ENCODE results near the gene PIWIL1.

Gene PIWIL1

DNA sequence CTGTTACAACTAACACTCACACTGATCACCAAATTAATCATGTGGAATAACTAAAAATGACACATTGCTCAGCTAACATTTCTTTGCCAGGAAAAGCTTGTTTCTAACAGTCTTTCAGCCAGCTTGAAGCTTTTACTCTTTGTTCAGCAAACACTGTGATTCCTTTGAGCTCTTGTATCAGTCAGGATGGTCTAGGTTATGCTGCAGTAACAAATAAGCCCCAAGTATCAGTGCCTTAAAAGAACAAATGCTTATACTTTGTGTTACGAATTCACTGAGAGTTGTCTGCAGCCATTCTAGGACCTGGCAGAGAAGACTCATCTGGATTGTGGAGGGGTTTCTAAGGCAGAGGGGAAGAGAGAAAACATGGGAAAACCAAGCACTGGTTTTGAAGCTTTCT lies 47.6 kb upstream of the PIWIL1 start:
- H3K9me2 ChIP-seq (replicated peaks; ENCODE audit: insufficient read depth, low read length): no peaks in the 10 kb centered on the region
- H3K27ac ChIP-seq (ENCODE audit: low read depth, low read length): no peak overlapping the region
- no peak overlapping the region for H3K4me3 ChIP-seq (ENCODE audit: insufficient read depth, low read length, poor library complexity, severe bottlenecking)
- no peak for TF ChIP-seq EZH2phosphoT487 (conservative IDR thresholded peaks at IDR 0.05; ENCODE audit: low read length)
- TF ChIP-seq, protein P1, sequence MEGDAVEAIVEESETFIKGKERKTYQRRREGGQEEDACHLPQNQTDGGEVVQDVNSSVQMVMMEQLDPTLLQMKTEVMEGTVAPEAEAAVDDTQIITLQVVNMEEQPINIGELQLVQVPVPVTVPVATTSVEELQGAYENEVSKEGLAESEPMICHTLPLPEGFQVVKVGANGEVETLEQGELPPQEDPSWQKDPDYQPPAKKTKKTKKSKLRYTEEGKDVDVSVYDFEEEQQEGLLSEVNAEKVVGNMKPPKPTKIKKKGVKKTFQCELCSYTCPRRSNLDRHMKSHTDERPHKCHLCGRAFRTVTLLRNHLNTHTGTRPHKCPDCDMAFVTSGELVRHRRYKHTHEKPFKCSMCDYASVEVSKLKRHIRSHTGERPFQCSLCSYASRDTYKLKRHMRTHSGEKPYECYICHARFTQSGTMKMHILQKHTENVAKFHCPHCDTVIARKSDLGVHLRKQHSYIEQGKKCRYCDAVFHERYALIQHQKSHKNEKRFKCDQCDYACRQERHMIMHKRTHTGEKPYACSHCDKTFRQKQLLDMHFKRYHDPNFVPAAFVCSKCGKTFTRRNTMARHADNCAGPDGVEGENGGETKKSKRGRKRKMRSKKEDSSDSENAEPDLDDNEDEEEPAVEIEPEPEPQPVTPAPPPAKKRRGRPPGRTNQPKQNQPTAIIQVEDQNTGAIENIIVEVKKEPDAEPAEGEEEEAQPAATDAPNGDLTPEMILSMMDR (IDR thresholded peaks at IDR 0.05; ENCODE audit: insufficient read depth, low read length, poor library complexity, severe bottlenecking): no peak
- no peaks in the 10 kb centered on the region for H3F3A ChIP-seq (ENCODE audit: insufficient read depth)
- no peaks in the 10 kb centered on the region for H4K20me1 ChIP-seq (ENCODE audit: low read depth, low read length)
- no peaks in the 10 kb centered on the region for H3K36me3 ChIP-seq (ENCODE audit: low read length)
- H3K9ac ChIP-seq (ENCODE audit: low read length): no peak overlapping the region
- H2AFZ ChIP-seq (ENCODE audit: low read depth, low read length, severe bottlenecking): no peak overlapping the region
- H3K4me2 ChIP-seq (ENCODE audit: low read depth, low read length, poor library complexity, severe bottlenecking): no peak overlapping the region
- no peaks in the 10 kb centered on the region for H3K27me3 ChIP-seq (ENCODE audit: low read length)
- H3K9me3 ChIP-seq (ENCODE audit: insufficient read depth, low read length): no peaks in the 10 kb centered on the region
- H3K79me2 ChIP-seq (ENCODE audit: insufficient read depth, low read length): no peaks in the 10 kb centered on the region

DNA sequence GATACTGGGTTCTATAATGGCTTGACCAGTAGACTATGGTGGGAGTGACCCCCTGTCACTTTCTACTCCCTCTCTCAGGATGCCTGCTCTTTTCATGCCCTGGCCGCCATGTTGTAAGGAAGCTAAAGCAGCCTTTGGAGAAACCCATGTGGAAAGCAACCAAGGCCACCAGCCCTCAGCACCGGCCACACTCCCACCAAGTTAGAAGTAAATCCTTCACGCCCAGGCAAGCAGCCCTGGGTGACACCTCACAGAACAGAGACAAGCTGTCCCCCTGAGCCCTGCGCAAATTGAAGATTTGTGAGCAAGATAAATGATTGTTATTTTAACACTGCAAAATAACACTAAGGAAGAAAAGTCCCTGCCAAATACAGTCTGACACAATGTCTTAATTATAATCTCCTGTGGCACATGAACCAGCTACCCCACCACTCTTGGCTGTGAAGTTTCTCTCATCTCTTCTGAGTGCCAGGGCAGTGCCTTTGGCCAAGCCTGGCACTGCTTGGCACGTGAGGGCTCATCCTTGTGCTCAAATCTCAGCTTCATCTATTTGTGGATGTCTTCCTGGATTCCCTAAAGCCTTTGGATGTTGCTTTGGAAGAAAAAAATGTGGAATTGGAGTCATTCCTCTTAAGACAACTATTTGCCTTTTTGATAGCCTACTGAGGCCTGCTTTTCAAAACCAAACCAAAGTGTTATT lies 39.2 kb upstream of the PIWIL1 start:
- Histone ChIP-seq H2AFZ (ENCODE audit: low read depth, low read length, severe bottlenecking) (no peak overlapping the region), H4K20me1 (ENCODE audit: low read depth, low read length) (no peaks in the 10 kb centered on the region), H3K9ac (ENCODE audit: low read length) (no peak overlapping the region), H3K9me3 (ENCODE audit: insufficient read depth, low read length) (no peaks in the 10 kb centered on the region; the same call in 1 of the 2 replicates), H3K4me3 (ENCODE audit: insufficient read depth, low read length, poor library complexity, severe bottlenecking) (no peak overlapping the region), H3K36me3 (ENCODE audit: low read length) (no peaks in the 10 kb centered on the region), H3F3A (ENCODE audit: insufficient read depth) (no peaks in the 10 kb centered on the region), H3K27ac (ENCODE audit: low read depth, low read length) (no peak overlapping the region), H3K9me2 (replicated peaks; ENCODE audit: insufficient read depth, low read length) (no peaks in the 10 kb centered on the region), H3K27me3 (ENCODE audit: low read length) (no peaks in the 10 kb centered on the region), H3K79me2 (ENCODE audit: insufficient read depth, low read length) (no peaks in the 10 kb centered on the region), H3K4me2 (ENCODE audit: low read depth, low read length, poor library complexity, severe bottlenecking) (no peak overlapping the region)
- TF ChIP-seq EZH2phosphoT487 (conservative IDR thresholded peaks at IDR 0.05; ENCODE audit: low read length): no peak
- TF ChIP-seq, protein P1 (IDR thresholded peaks at IDR 0.05; ENCODE audit: insufficient read depth, low read length, poor library complexity, severe bottlenecking): no peak

DNA sequence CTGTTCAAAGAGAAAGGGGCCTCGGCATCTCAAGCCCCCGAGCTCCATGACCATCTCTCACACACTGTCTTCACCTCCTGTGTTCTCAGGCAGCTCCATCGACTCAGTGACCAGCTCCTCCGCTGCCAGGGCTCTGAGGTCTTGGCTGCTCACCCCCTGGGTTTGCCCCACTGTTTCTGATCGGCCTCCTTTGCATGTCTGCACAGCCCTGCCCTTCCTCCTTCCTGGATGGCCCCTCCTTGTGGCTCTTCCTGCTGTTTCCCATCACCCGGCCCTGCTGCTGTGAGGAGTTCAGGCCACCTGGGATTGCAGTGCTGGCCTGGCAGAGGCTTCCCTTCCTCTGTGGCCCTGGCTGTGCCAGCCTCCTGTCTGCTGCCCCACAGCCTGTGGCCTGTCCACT lies 38.1 kb upstream of the PIWIL1 start:
- H3K36me3 ChIP-seq (ENCODE audit: low read length): no peaks in the 10 kb centered on the region
- H2AFZ ChIP-seq (ENCODE audit: low read depth, low read length, severe bottlenecking): no peak overlapping the region
- H3K79me2 ChIP-seq (ENCODE audit: insufficient read depth, low read length): no peaks in the 10 kb centered on the region

More for the DNA sequence above, 38.1 kb upstream of the PIWIL1 start:
- no peak overlapping the region for H3K4me2 ChIP-seq (ENCODE audit: low read depth, low read length, poor library complexity, severe bottlenecking)
- H3F3A ChIP-seq (ENCODE audit: insufficient read depth): no peaks in the 10 kb centered on the region
- H3K27me3 ChIP-seq (ENCODE audit: low read length): no peaks in the 10 kb centered on the region
- no peak overlapping the region for H3K4me3 ChIP-seq (ENCODE audit: insufficient read depth, low read length, poor library complexity, severe bottlenecking)
- no peaks in the 10 kb centered on the region for H3K9me2 ChIP-seq (replicated peaks; ENCODE audit: insufficient read depth, low read length)
- H4K20me1 ChIP-seq (ENCODE audit: low read depth, low read length): no peaks in the 10 kb centered on the region
- no peak overlapping the region for H3K27ac ChIP-seq (ENCODE audit: low read depth, low read length)
- H3K9me3 ChIP-seq (ENCODE audit: insufficient read depth, low read length): no peaks in the 10 kb centered on the region; the same call in 1 of the 2 replicates
- no peak overlapping the region for H3K9ac ChIP-seq (ENCODE audit: low read length)
- TF ChIP-seq, protein P1 (IDR thresholded peaks at IDR 0.05; ENCODE audit: insufficient read depth, low read length, poor library complexity, severe bottlenecking): no peak
- TF ChIP-seq EZH2phosphoT487 (conservative IDR thresholded peaks at IDR 0.05; ENCODE audit: low read length): no peak

Measured in SU-DHL-6 (cell line).